ENCODE measurements around the gene ARHGAP24. TPM values are rescaled to one million over a fixed set of nuclear protein-coding genes. Genes with fewer than 3 reads are reported as not detected.

The ARHGAP24 gene
- total and polyA plus RNA-seq, 2 experiments from 2014 or later: 0.21 to 0.36 TPM

GRCh38 chr4:85688055-85688740 is 213.2 kb downstream of the ARHGAP24 start (continued):
- TF ChIP-seq, protein P1, sequence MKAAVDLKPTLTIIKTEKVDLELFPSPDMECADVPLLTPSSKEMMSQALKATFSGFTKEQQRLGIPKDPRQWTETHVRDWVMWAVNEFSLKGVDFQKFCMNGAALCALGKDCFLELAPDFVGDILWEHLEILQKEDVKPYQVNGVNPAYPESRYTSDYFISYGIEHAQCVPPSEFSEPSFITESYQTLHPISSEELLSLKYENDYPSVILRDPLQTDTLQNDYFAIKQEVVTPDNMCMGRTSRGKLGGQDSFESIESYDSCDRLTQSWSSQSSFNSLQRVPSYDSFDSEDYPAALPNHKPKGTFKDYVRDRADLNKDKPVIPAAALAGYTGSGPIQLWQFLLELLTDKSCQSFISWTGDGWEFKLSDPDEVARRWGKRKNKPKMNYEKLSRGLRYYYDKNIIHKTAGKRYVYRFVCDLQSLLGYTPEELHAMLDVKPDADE (IDR thresholded peaks at IDR 0.05): no peak
- no peak for TF ChIP-seq ZNF114 (CRISPR knock-in tag; IDR thresholded peaks at IDR 0.05)
- TF ChIP-seq EZH2phosphoT487 (IDR thresholded peaks at IDR 0.05; ENCODE audit: unreplicated experiment): no peak

GRCh38 chr4:85696661-85697060 is 221.7 kb downstream of the ARHGAP24 start:
- no peak overlapping the region for H3K27ac ChIP-seq (ENCODE audit: low read depth)
- Mint-ChIP-seq H3K9me3 (no peaks in the 10 kb centered on the region), H3K4me3 (no peak overlapping the region), H3K36me3 (ENCODE audit: low read depth) (no peaks in the 10 kb centered on the region), H3K27ac (no peak overlapping the region), H3K27me3 (ENCODE audit: insufficient read depth, low read depth, poor library complexity) (no peaks in the 10 kb centered on the region), H3K4me1 (no peaks in the 10 kb centered on the region)
- H3K36me3 ChIP-seq (ENCODE audit: insufficient read depth): no peaks in the 10 kb centered on the region
- no peaks in the 10 kb centered on the region for H4K20me1 ChIP-seq (replicated peaks; ENCODE audit: insufficient read depth)
- ATAC-seq (no peak), DNase-seq (ENCODE audit: low spot score) (no peak)
- no peak overlapping the region for H3K4me3 ChIP-seq
- no peak overlapping the region for H3K4me2 ChIP-seq
- H3K27me3 ChIP-seq (ENCODE audit: insufficient read depth): no peaks in the 10 kb centered on the region
- TF ChIP-seq EZH2phosphoT487 (IDR thresholded peaks at IDR 0.05; ENCODE audit: unreplicated experiment) (no peak), EZH2 (IDR thresholded peaks at IDR 0.05; ENCODE audit: low read depth, unreplicated experiment) (no peak), ZNF114 (CRISPR knock-in tag; IDR thresholded peaks at IDR 0.05) (no peak), ZNF331 (CRISPR knock-in tag; IDR thresholded peaks at IDR 0.05; ENCODE audit: low read depth) (no peak), CREB1 (CRISPR knock-in tag; IDR thresholded peaks at IDR 0.05; ENCODE audit: low read depth) (no peak)
- TF ChIP-seq, protein P1 (IDR thresholded peaks at IDR 0.05): no peak
- H3K79me2 ChIP-seq (replicated peaks; ENCODE audit: insufficient read depth): no peaks in the 10 kb centered on the region
- no peak overlapping the region for H2AFZ ChIP-seq
- H3K4me1 ChIP-seq (ENCODE audit: insufficient read depth): no peaks in the 10 kb centered on the region
- no peaks in the 10 kb centered on the region for H3K9me2 ChIP-seq (ENCODE audit: insufficient read depth)
- no peaks in the 10 kb centered on the region for H3F3A ChIP-seq (replicated peaks; ENCODE audit: low read depth)

DNA sequence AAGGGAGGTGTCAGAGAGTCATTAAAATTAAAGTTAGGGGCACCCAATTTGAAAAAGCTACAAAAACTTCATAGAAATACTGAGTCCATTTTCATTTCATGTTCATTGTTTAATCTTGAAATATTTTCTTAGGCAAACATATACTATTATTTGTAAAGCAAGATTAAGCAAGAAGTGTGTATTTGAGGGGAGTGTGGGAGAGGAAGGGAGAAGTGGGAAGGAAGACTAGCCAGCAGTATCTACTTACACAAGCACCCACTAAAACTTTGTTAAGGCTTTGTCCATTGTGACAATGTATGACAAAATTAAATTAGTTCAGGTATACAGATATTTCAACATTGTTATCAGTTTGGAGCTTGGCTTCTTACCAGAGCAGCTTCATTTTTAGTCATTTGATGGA is 222.9 kb downstream of the ARHGAP24 start:
- ATAC-seq (no peak), DNase-seq (ENCODE audit: low spot score) (no peak)
- Mint-ChIP-seq H3K27ac (no peak overlapping the region), H3K4me1 (no peaks in the 10 kb centered on the region), H3K4me3 (no peak overlapping the region), H3K36me3 (ENCODE audit: low read depth) (no peaks in the 10 kb centered on the region), H3K27me3 (ENCODE audit: insufficient read depth, low read depth, poor library complexity) (no peaks in the 10 kb centered on the region), H3K9me3 (no peaks in the 10 kb centered on the region)
- TF ChIP-seq, protein P1 (IDR thresholded peaks at IDR 0.05): no peak
- TF ChIP-seq ZNF331 (CRISPR knock-in tag; IDR thresholded peaks at IDR 0.05; ENCODE audit: low read depth) (no peak), EZH2 (IDR thresholded peaks at IDR 0.05; ENCODE audit: low read depth, unreplicated experiment) (no peak), CREB1 (CRISPR knock-in tag; IDR thresholded peaks at IDR 0.05; ENCODE audit: low read depth) (no peak), NANOG (IDR thresholded peaks at IDR 0.05; ENCODE audit: borderline replicate concordance) (no peak), REST (IDR thresholded peaks at IDR 0.05; ENCODE audit: unreplicated experiment) (no peak), STAT1 (IDR thresholded peaks at IDR 0.05; ENCODE audit: unreplicated experiment) (no peak), JUNB (IDR thresholded peaks at IDR 0.05; ENCODE audit: unreplicated experiment) (no peak), ZNF114 (CRISPR knock-in tag; IDR thresholded peaks at IDR 0.05) (no peak)
- Histone ChIP-seq H3K79me2 (replicated peaks; ENCODE audit: insufficient read depth) (no peaks in the 10 kb centered on the region), H3K4me2 (no peak overlapping the region), H3K9me2 (ENCODE audit: insufficient read depth) (no peaks in the 10 kb centered on the region), H3K36me3 (ENCODE audit: insufficient read depth) (no peaks in the 10 kb centered on the region), H3K27me3 (ENCODE audit: insufficient read depth) (no peaks in the 10 kb centered on the region), H4K20me1 (replicated peaks; ENCODE audit: insufficient read depth) (no peaks in the 10 kb centered on the region), H3K27ac (ENCODE audit: low read depth) (no peak overlapping the region), H2AFZ (no peak overlapping the region), H3K4me3 (no peak overlapping the region), H3K4me1 (ENCODE audit: insufficient read depth) (no peaks in the 10 kb centered on the region), H3F3A (replicated peaks; ENCODE audit: low read depth) (no peaks in the 10 kb centered on the region)
